GM23338 (cell line): Measurements from ENCODE around the gene GPC5. TPM values are rescaled to one million over a fixed set of nuclear protein-coding genes. Genes with fewer than 3 reads are reported as not detected.

Experiments used
- ATAC-seq: fragments of 200-7000 bp; cut with Tn5 transposase; 3 replicates; pipeline ENCODE4 v1.9.1; 2020
- DNase-seq: peaks from one replicate; pipeline ENCODE4 v3.0.0-alpha.2; 2015; ENCODE audit warnings: low spot score
- H2AFZ ChIP-seq: fragments of 200-600 bp; sonication (generic); 2 replicates; pipeline ENCODE4 v1.8.0; 2016; ENCODE audit warnings: antibody characterized with exemption, mild to moderate bottlenecking, moderate library complexity
- H3F3A ChIP-seq: fragments of 200-600 bp; sonication (generic); replicated peaks from 2 replicates; pipeline ENCODE4 v1.8.0; 2017; ENCODE audit warnings: antibody characterized with exemption, mixed run types, low read depth
- H3K27ac ChIP-seq: fragments of 200-600 bp; sonication (generic); 2 replicates; pipeline ENCODE4 v1.6.1; 2016; ENCODE audit warnings: low read depth
- H3K27me3 ChIP-seq: fragments of 200-600 bp; sonication (generic); 2 replicates; pipeline ENCODE4 v1.8.0; 2016; ENCODE audit warnings: mild to moderate bottlenecking, mixed run types, moderate library complexity; ENCODE audit not compliant: insufficient read depth
- H3K36me3 ChIP-seq: fragments of 200-600 bp; sonication (generic); 2 replicates; pipeline ENCODE4 v1.8.0; 2016; ENCODE audit warnings: mild to moderate bottlenecking; ENCODE audit not compliant: insufficient read depth
- H3K4me1 ChIP-seq: fragments of 200-600 bp; sonication (generic); 2 replicates; pipeline ENCODE4 v1.8.0; 2016; ENCODE audit warnings: mild to moderate bottlenecking, moderate library complexity; ENCODE audit not compliant: insufficient read depth
- H3K4me2 ChIP-seq: fragments of 200-600 bp; sonication (generic); 2 replicates; pipeline ENCODE4 v1.7.1; 2017; ENCODE audit warnings: mixed run types
- H3K4me3 ChIP-seq: fragments of 200-600 bp; sonication (generic); 2 replicates; pipeline ENCODE4 v1.6.1; 2016; ENCODE audit warnings: mixed run types
- H3K79me2 ChIP-seq: fragments of 200-600 bp; sonication (generic); replicated peaks from 2 replicates; pipeline ENCODE4 v1.8.0; 2017; ENCODE audit warnings: mild to moderate bottlenecking; ENCODE audit not compliant: insufficient read depth
- H3K9me2 ChIP-seq: fragments of 200-600 bp; sonication (generic); 2 replicates; pipeline ENCODE4 v1.8.0; 2017; ENCODE audit not compliant: insufficient read depth
- H4K20me1 ChIP-seq: fragments of 200-600 bp; sonication (generic); replicated peaks from 2 replicates; pipeline ENCODE4 v1.8.0; 2017; ENCODE audit warnings: mild to moderate bottlenecking; ENCODE audit not compliant: insufficient read depth
- H3K27ac Mint-ChIP-seq: 2 replicates; pipeline ENCODE4 v1.8.0; 2020; ENCODE audit warnings: inconsistent platforms, mild to moderate bottlenecking, moderate library complexity, mixed read lengths
- H3K27me3 Mint-ChIP-seq: 3 replicates; pipeline ENCODE4 v1.8.0; 2022; ENCODE audit warnings: low read depth, mild to moderate bottlenecking, moderate library complexity, mixed read lengths, inconsistent platforms; ENCODE audit not compliant: insufficient read depth, poor library complexity
- H3K36me3 Mint-ChIP-seq: 3 replicates; pipeline ENCODE4 v1.8.0; 2021; ENCODE audit warnings: low read depth, mild to moderate bottlenecking, inconsistent platforms, moderate library complexity, mixed read lengths
- H3K4me1 Mint-ChIP-seq: 3 replicates; pipeline ENCODE4 v1.8.0; 2020; ENCODE audit warnings: mild to moderate bottlenecking, inconsistent platforms, mixed read lengths
- H3K4me3 Mint-ChIP-seq: 3 replicates; pipeline ENCODE4 v1.8.0; 2021; ENCODE audit warnings: moderate library complexity, mild to moderate bottlenecking, inconsistent platforms, mixed read lengths
- H3K9me3 Mint-ChIP-seq: 3 replicates; pipeline ENCODE4 v1.8.0; 2020; ENCODE audit warnings: moderate library complexity, mild to moderate bottlenecking, inconsistent platforms, mixed read lengths
- CREB1 ChIP-seq: fragments of 250-450 bp; sonication (Bioruptor Pico); IDR thresholded peaks from 2 replicates; pipeline ENCODE4 v1.5.0; 2020; ENCODE audit warnings: low read depth, mild to moderate bottlenecking, moderate library complexity
- EZH2 ChIP-seq: fragments of 200-600 bp; sonication (generic); IDR thresholded peaks from one replicate; pipeline ENCODE4 v1.8.0; 2017; ENCODE audit warnings: antibody characterized with exemption, mild to moderate bottlenecking, low read depth; ENCODE audit not compliant: unreplicated experiment
- EZH2phosphoT487 ChIP-seq: fragments of 200-600 bp; sonication (generic); IDR thresholded peaks from one replicate; pipeline ENCODE4 v1.8.1; 2018; ENCODE audit warnings: antibody characterized with exemption; ENCODE audit not compliant: unreplicated experiment
- JUNB ChIP-seq: IDR thresholded peaks from one replicate; pipeline ENCODE4 v1.6.1; 2016; ENCODE audit warnings: antibody characterized with exemption; ENCODE audit not compliant: unreplicated experiment
- NANOG ChIP-seq: IDR thresholded peaks from 2 replicates; pipeline ENCODE4 v1.6.1; 2016; ENCODE audit warnings: antibody characterized with exemption, borderline replicate concordance
- POLR2AphosphoS5 ChIP-seq: IDR thresholded peaks from 2 replicates; pipeline ENCODE4 v1.6.1; 2016; ENCODE audit warnings: antibody characterized with exemption, low read depth
- STAT1 ChIP-seq: IDR thresholded peaks from one replicate; pipeline ENCODE4 v1.6.1; 2016; ENCODE audit warnings: antibody characterized with exemption; ENCODE audit not compliant: unreplicated experiment
- ZNF331 ChIP-seq: fragments of 250-450 bp; sonication (Bioruptor Pico); IDR thresholded peaks from 2 replicates; pipeline ENCODE4 v1.5.0; 2020; ENCODE audit warnings: low read depth, mild to moderate bottlenecking, moderate library complexity
- ZNF462 ChIP-seq: fragments of 250-450 bp; sonication (Bioruptor Pico); IDR thresholded peaks from 2 replicates; pipeline ENCODE4 v1.5.0; 2020; ENCODE audit warnings: mild to moderate bottlenecking, moderate library complexity
- polyA plus RNA-seq: library from polyadenylated mRNA; unstranded; fragments of >200 nt; fragmentation: Nextera tagmentation; extraction: Ambion mirVana; gene quantifications from 2 replicates; pipeline ENCODE4 v1.2.1, GENCODE V29; 2016
- total RNA-seq: library from RNA; depleted of rRNA; stranded (reverse); fragments of >200 nt; shearing (Covaris generic); gene quantifications from 2 replicates; pipeline ENCODE4 v1.2.3, GENCODE V29; 2014
- TF ChIP-seq, protein P1 (sequence below), 2 experiments: fragments of 200-600 bp in 1 of 2; sonication (generic) in 1 of 2; conservative IDR thresholded peaks; 2 replicates each; pipeline versions ENCODE4 v1.5.1 to v1.6.1; 2016 to 2017; ENCODE audit warnings: antibody characterized with exemption in 2 of 2, low read depth in 2 of 2, mild to moderate bottlenecking in 2 of 2, moderate library complexity in 1 of 2

The GPC5 gene
- total and polyA plus RNA-seq, 2 experiments from 2014 or later: 0.95 to 1.1 TPM

DNA sequence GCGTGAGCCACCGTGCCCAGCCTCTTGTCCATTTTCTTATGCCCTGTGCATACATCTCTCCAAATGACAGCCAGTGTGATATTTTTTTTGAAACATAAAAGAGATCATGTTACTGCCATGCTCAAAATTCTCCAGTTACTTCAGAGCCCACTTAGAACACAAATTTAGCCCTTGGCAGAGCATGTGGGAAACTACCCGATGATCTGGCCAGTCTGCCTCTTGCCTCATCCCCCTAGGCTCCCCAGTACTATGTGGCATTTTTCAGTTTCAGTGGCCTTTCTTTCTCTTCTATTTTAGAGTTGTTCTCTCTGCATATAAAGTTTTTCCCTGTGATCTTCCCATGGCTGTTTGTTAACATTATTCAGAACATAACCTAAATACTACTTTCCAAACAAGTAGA, 323.0 kb downstream of the GPC5 start:
- no peak overlapping the region for H3K4me3 Mint-ChIP-seq
- H3F3A ChIP-seq: no peaks in the 10 kb centered on the region
- H3K27ac Mint-ChIP-seq: no peak overlapping the region
- no peaks in the 10 kb centered on the region for H3K9me2 ChIP-seq
- H3K4me1 Mint-ChIP-seq: peaks cover 6% of the 10 kb centered on the region
- DNase-seq (no peak), ATAC-seq (no peak)
- no peak overlapping the region for H2AFZ ChIP-seq
- TF ChIP-seq JUNB: no peak
- TF ChIP-seq, protein P1, sequence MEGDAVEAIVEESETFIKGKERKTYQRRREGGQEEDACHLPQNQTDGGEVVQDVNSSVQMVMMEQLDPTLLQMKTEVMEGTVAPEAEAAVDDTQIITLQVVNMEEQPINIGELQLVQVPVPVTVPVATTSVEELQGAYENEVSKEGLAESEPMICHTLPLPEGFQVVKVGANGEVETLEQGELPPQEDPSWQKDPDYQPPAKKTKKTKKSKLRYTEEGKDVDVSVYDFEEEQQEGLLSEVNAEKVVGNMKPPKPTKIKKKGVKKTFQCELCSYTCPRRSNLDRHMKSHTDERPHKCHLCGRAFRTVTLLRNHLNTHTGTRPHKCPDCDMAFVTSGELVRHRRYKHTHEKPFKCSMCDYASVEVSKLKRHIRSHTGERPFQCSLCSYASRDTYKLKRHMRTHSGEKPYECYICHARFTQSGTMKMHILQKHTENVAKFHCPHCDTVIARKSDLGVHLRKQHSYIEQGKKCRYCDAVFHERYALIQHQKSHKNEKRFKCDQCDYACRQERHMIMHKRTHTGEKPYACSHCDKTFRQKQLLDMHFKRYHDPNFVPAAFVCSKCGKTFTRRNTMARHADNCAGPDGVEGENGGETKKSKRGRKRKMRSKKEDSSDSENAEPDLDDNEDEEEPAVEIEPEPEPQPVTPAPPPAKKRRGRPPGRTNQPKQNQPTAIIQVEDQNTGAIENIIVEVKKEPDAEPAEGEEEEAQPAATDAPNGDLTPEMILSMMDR (conservative IDR thresholded peaks at IDR 0.05; ENCODE audit: low read depth in 2 of 2): no peak
- no peak for TF ChIP-seq EZH2phosphoT487
- TF ChIP-seq POLR2AphosphoS5: no peak
- TF ChIP-seq STAT1: no peak
- TF ChIP-seq NANOG: no peak
- no peak for TF ChIP-seq EZH2
- no peak for TF ChIP-seq ZNF462 (CRISPR knock-in tag)
- TF ChIP-seq ZNF331 (CRISPR knock-in tag): no peak
- no peak for TF ChIP-seq CREB1 (CRISPR knock-in tag)
- peaks cover 9% of the 10 kb centered on the region; the same call in 1 of the 2 replicates for H3K4me1 ChIP-seq
- no peaks in the 10 kb centered on the region for H3K36me3 Mint-ChIP-seq
- H3K36me3 ChIP-seq: no peaks in the 10 kb centered on the region
- no peak overlapping the region for H3K4me2 ChIP-seq
- H3K27me3 Mint-ChIP-seq: no peaks in the 10 kb centered on the region
- H3K9me3 Mint-ChIP-seq: no peaks in the 10 kb centered on the region
- H3K27ac ChIP-seq: no peak overlapping the region
- H3K4me3 ChIP-seq: no peak overlapping the region
- H4K20me1 ChIP-seq: no peaks in the 10 kb centered on the region
- H3K27me3 ChIP-seq: no peaks in the 10 kb centered on the region
- H3K79me2 ChIP-seq: no peaks in the 10 kb centered on the region
